ENCODE results near the gene PALLD. TPM values are rescaled to one million over a fixed set of nuclear protein-coding genes. Genes with fewer than 3 reads are reported as not detected.

PALLD gene
- total RNA-seq, 2 donors from 2014 or later = 11.3 to 49.1 TPM

GRCh38 chr4:168667921-168668320 is 171.1 kb downstream of the PALLD start:
- no peak for ATAC-seq (replicated peaks)
- Mint-ChIP-seq H3K27ac (no peak overlapping the region), H3K4me3 (no peak overlapping the region), H3K27me3 (peaks cover 9% of the 10 kb centered on the region), H3K36me3 (ENCODE audit: low read depth) (no peaks in the 10 kb centered on the region), H3K4me1 (no peaks in the 10 kb centered on the region), H3K9me3 (no peaks in the 10 kb centered on the region)

- H3K9me3 Mint-ChIP-seq = no peaks in the 10 kb centered on the region
These were observed 176.6 kb downstream of the PALLD start for GRCh38 chr4:168673476-168673875.

GRCh38 chr4:168674077-168674747 is 177.4 kb downstream of the PALLD start:
- Mint-ChIP-seq H3K4me1 (no peaks in the 10 kb centered on the region), H3K36me3 (ENCODE audit: low read depth) (no peaks in the 10 kb centered on the region), H3K4me3 (no peak overlapping the region), H3K9me3 (no peaks in the 10 kb centered on the region), H3K27me3 (peaks cover 16% of the 10 kb centered on the region), H3K27ac (no peak overlapping the region)
- no peak for ATAC-seq (replicated peaks)

More at GRCh38 chr4:168673476-168673875, 176.6 kb downstream of the PALLD start:
- no peak for ATAC-seq (replicated peaks)
- Mint-ChIP-seq H3K4me1 (no peaks in the 10 kb centered on the region), H3K27ac (no peak overlapping the region), H3K4me3 (no peak overlapping the region), H3K36me3 (ENCODE audit: low read depth) (no peaks in the 10 kb centered on the region), H3K27me3 (peaks cover 12% of the 10 kb centered on the region)

GRCh38 chr4:168674866-168675265 is 178.0 kb downstream of the PALLD start:
- Mint-ChIP-seq H3K9me3 (no peaks in the 10 kb centered on the region), H3K27ac (no peak overlapping the region)

GRCh38 chr4:168677063-168677462 is 180.2 kb downstream of the PALLD start:
- no peak for ATAC-seq (replicated peaks)
- Mint-ChIP-seq H3K4me3 (no peak overlapping the region), H3K4me1 (no peaks in the 10 kb centered on the region), H3K9me3 (no peaks in the 10 kb centered on the region), H3K36me3 (ENCODE audit: low read depth) (no peaks in the 10 kb centered on the region), H3K27me3 (peaks cover 20% of the 10 kb centered on the region), H3K27ac (no peak overlapping the region)

More at GRCh38 chr4:168674866-168675265, 178.0 kb downstream of the PALLD start:
- peaks cover 20% of the 10 kb centered on the region for H3K27me3 Mint-ChIP-seq
- H3K4me1 Mint-ChIP-seq = no peaks in the 10 kb centered on the region
- no peaks in the 10 kb centered on the region for H3K36me3 Mint-ChIP-seq (ENCODE audit: low read depth)
- H3K4me3 Mint-ChIP-seq = no peak overlapping the region
- no peak for ATAC-seq (replicated peaks)

GRCh38 chr4:168677879-168678278 is 181.0 kb downstream of the PALLD start:
- no peaks in the 10 kb centered on the region for H3K36me3 Mint-ChIP-seq (ENCODE audit: low read depth)
- H3K4me3 Mint-ChIP-seq = no peak overlapping the region
- ATAC-seq (replicated peaks) = no peak

GRCh38 chr4:168678751-168679366 is 182.0 kb downstream of the PALLD start:
- peaks cover 20% of the 10 kb centered on the region for H3K27me3 Mint-ChIP-seq
- ATAC-seq (replicated peaks) = no peak
- no peaks in the 10 kb centered on the region for H3K36me3 Mint-ChIP-seq (ENCODE audit: low read depth)
- H3K27ac Mint-ChIP-seq = no peak overlapping the region
- no peaks in the 10 kb centered on the region for H3K9me3 Mint-ChIP-seq
- no peaks in the 10 kb centered on the region for H3K4me1 Mint-ChIP-seq
- H3K4me3 Mint-ChIP-seq = no peak overlapping the region

More at GRCh38 chr4:168677879-168678278, 181.0 kb downstream of the PALLD start:
- Mint-ChIP-seq H3K4me1 (no peaks in the 10 kb centered on the region), H3K27ac (no peak overlapping the region), H3K9me3 (no peaks in the 10 kb centered on the region), H3K27me3 (peaks cover 20% of the 10 kb centered on the region)

- no peak for ATAC-seq (replicated peaks)
- H3K9me3 Mint-ChIP-seq = no peaks in the 10 kb centered on the region
These were observed 182.5 kb downstream of the PALLD start for GRCh38 chr4:168679397-168679796.

GRCh38 chr4:168679819-168680218 is 183.0 kb downstream of the PALLD start:
- Mint-ChIP-seq H3K4me3 (no peak overlapping the region), H3K27me3 (peaks cover 20% of the 10 kb centered on the region), H3K9me3 (no peaks in the 10 kb centered on the region), H3K27ac (no peak overlapping the region), H3K36me3 (ENCODE audit: low read depth) (no peaks in the 10 kb centered on the region), H3K4me1 (no peaks in the 10 kb centered on the region)
- ATAC-seq (replicated peaks) = no peak

More at GRCh38 chr4:168679397-168679796, 182.5 kb downstream of the PALLD start:
- Mint-ChIP-seq H3K27ac (no peak overlapping the region), H3K27me3 (peaks cover 20% of the 10 kb centered on the region), H3K4me3 (no peak overlapping the region), H3K4me1 (no peaks in the 10 kb centered on the region), H3K36me3 (ENCODE audit: low read depth) (no peaks in the 10 kb centered on the region)

GRCh38 chr4:168682898-168683500 is 186.1 kb downstream of the PALLD start:
- Mint-ChIP-seq H3K27ac (no peak overlapping the region), H3K36me3 (ENCODE audit: low read depth) (no peaks in the 10 kb centered on the region), H3K9me3 (no peaks in the 10 kb centered on the region), H3K27me3 (peaks cover 18% of the 10 kb centered on the region), H3K4me1 (no peaks in the 10 kb centered on the region), H3K4me3 (no peak overlapping the region)
- ATAC-seq (replicated peaks) = no peak

GRCh38 chr4:168683595-168683994 is 186.7 kb downstream of the PALLD start:
- no peaks in the 10 kb centered on the region for H3K36me3 Mint-ChIP-seq (ENCODE audit: low read depth)
- no peak overlapping the region for H3K27ac Mint-ChIP-seq
- no peaks in the 10 kb centered on the region for H3K4me1 Mint-ChIP-seq
- no peaks in the 10 kb centered on the region for H3K9me3 Mint-ChIP-seq
- no peak for ATAC-seq (replicated peaks)
- peaks cover 14% of the 10 kb centered on the region for H3K27me3 Mint-ChIP-seq
- no peak overlapping the region for H3K4me3 Mint-ChIP-seq

- Mint-ChIP-seq H3K4me3 (no peak overlapping the region), H3K27me3 (peaks cover 7% of the 10 kb centered on the region), H3K36me3 (ENCODE audit: low read depth) (no peaks in the 10 kb centered on the region), H3K27ac (no peak overlapping the region), H3K9me3 (no peaks in the 10 kb centered on the region), H3K4me1 (no peaks in the 10 kb centered on the region)
- no peak for ATAC-seq (replicated peaks)
These were observed 188.4 kb downstream of the PALLD start for GRCh38 chr4:168685136-168685809.

- Mint-ChIP-seq H3K36me3 (ENCODE audit: low read depth) (no peaks in the 10 kb centered on the region), H3K4me1 (no peaks in the 10 kb centered on the region), H3K4me3 (no peak overlapping the region), H3K27me3 (peaks cover 13% of the 10 kb centered on the region), H3K9me3 (no peaks in the 10 kb centered on the region), H3K27ac (no peak overlapping the region)
- no peak for ATAC-seq (replicated peaks)
These were observed 191.7 kb downstream of the PALLD start for GRCh38 chr4:168688584-168688983.

GRCh38 chr4:168689791-168690190 is 192.9 kb downstream of the PALLD start:
- Mint-ChIP-seq H3K27ac (no peak overlapping the region), H3K4me3 (no peak overlapping the region)
- ATAC-seq (replicated peaks) = no peak

More at GRCh38 chr4:168689791-168690190, 192.9 kb downstream of the PALLD start:
- peaks cover 17% of the 10 kb centered on the region for H3K27me3 Mint-ChIP-seq
- no peaks in the 10 kb centered on the region for H3K9me3 Mint-ChIP-seq
- no peaks in the 10 kb centered on the region for H3K4me1 Mint-ChIP-seq
- H3K36me3 Mint-ChIP-seq (ENCODE audit: low read depth) = no peaks in the 10 kb centered on the region

Measured in activated T-helper 17 cell treated with anti-CD3 and anti-CD28 coated beads, Interleukin-2, amount 50 U/mL, for 72 hours (primary cell).